GM20000 (cell line): ENCODE results near the gene ZBTB7A.
"Not testable (repeated sequence)": the region's sequence is repeated elsewhere in the genome, so short reads cannot be mapped to it uniquely, and the experiment has no call there.

Source experiments
- DNase-seq: peaks from one replicate; pipeline ENCODE4 v3.0.0; 2012; ENCODE audit warnings: low spot score
- CTCF ChIP-seq: IDR thresholded peaks from 2 replicates; pipeline ENCODE4 v1.5.1; 2012; ENCODE audit warnings: mild to moderate bottlenecking, control low read depth; ENCODE audit errors: extremely low read depth, missing control alignments

Gene ZBTB7A

DNA sequence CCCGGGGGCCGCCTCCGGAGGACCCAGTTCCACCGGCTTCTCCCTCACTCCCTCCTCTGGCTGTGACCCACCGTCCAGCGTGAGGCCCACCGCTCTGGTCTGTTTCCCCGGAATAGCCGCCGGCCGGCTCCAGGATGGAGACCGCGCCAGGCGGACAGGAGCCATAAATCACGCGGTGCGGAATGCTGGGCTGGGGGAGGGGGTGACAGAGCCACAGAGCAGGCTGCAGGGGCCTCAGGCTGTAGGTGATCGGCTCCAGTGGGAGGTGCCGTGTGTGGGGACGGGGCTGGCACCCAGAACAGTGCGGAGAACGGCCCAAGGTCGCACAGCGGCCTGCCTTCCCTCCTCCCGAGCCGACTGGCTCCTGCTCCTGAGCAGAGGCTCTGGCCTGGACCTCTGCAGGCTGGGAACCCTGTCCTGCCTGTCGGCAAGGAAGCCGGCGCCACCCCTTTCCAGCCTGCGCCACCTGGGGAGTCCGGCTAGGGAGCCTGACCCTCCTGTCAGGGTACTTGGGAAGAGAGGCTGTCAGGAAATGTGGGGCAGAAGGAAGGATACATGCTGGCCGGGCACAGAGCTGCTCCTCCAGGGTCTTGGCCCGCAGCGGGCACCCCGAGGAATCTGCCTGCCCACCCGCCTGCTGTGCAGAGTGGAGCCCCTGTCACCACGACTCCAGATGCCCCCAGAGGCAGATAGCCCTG, 50.8 kb downstream of the ZBTB7A start:
- no peak for DNase-seq
- no peak for TF ChIP-seq CTCF

DNA sequence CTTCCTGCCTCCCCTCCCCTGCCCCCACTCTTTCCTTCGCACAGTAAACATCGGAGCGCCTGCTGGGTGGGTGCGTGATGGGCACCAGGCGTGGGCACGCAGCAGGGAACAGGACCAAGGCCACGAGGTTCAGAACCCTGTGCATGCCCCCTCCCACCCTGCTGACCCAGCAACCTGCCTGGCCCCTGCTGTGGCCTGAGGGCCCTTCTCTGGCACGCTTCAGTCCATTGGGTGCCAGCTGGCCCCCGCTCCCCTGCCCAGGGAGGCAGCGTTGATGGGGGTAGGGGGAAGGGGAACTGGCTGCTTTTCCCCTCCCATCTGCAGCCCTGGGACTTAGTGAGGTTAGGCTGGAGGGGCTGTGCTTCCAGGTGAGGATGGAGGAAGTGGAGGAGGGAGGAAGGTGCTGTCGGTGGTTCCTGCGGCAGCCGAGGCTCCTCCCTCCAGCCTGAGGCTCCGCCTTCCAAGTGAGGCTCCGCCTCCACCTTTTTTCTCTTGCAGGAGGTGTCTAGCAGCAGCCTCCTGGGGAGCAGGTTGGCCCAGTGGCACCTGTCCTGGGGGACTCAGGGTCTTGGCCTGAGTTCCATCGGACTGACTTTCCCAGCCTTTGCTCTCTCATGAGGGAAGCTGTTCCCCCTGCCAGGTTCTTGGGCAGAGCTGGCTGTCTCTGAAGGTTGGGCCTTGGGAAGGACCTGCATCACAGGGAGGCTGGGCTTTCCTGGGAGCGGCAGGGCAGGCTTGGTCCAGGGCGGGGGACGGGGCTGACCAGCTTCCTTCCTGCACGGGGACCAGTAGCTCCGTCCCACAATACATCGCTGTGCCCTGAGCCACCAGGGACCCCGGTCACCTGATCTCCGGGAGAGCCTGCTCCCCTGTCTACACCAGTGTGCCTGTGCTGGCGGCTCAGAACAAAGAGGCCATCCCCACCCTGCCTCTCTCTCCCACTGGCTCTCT, 51.9 kb downstream of the ZBTB7A start:
- no peak for TF ChIP-seq CTCF
- DNase-seq, result no peak

DNA sequence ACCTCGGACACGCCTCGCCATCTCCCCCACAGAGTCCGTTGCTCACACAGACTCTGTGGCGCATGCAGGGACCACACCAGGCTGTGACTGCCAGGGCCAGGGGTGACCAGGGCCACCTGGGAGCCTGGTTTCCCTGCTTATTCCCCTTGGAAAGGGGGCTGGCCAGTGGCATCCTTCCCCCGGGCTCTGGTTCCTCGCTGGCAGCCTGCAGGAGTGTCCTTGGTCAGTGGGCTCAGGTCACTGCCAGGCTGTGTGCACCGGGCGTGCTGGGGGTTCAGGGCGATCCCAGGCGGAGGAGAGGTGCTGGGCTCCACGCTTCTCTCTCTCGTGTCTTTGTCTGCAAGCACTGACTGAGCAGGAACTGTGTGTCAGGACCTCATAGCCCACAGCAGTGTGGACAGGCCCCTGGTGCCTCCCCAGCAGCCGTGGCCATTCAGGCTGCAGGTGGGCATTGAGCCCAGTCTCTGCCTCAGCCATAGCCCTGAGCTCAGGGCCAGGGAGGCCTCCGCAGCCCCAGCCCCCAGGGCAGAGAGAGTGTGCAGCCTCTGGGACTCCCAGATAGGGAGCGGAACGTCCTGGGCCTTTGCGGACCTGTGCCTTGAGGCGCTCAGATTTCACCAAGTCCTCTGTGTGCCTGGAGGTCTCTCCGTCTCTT, 52.7 kb downstream of the ZBTB7A start:
- no peak for DNase-seq
- no peak for TF ChIP-seq CTCF

DNA sequence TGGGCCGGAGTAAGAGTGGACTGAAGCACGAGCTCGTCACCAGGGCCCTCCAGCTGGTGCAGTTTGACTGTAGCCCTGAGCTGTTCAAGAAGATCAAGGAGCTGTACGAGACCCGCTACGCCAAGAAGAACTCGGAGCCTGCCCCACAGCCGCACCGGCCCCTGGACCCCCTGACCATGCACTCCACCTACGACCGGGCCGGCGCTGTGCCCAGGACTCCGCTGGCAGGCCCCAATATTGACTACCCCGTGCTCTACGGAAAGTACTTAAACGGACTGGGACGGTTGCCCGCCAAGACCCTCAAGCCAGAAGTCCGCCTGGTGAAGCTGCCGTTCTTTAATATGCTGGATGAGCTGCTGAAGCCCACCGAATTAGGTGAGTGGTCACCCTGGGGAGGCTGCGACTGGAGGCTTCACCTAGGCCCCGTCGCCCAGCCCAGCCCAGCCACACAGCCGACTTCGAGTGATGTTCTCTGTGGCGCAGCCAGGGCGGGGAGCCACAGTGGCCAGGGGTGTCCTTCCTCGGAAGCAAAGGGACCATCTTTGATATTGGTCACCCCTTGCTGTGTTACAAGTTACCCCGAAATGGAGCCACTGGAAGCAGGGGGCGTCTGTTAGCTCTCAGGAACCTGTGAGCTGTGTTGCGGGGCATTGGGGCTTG, 53.6 kb downstream of the ZBTB7A start:
- no peak for DNase-seq
- TF ChIP-seq CTCF, result no peak

DNA sequence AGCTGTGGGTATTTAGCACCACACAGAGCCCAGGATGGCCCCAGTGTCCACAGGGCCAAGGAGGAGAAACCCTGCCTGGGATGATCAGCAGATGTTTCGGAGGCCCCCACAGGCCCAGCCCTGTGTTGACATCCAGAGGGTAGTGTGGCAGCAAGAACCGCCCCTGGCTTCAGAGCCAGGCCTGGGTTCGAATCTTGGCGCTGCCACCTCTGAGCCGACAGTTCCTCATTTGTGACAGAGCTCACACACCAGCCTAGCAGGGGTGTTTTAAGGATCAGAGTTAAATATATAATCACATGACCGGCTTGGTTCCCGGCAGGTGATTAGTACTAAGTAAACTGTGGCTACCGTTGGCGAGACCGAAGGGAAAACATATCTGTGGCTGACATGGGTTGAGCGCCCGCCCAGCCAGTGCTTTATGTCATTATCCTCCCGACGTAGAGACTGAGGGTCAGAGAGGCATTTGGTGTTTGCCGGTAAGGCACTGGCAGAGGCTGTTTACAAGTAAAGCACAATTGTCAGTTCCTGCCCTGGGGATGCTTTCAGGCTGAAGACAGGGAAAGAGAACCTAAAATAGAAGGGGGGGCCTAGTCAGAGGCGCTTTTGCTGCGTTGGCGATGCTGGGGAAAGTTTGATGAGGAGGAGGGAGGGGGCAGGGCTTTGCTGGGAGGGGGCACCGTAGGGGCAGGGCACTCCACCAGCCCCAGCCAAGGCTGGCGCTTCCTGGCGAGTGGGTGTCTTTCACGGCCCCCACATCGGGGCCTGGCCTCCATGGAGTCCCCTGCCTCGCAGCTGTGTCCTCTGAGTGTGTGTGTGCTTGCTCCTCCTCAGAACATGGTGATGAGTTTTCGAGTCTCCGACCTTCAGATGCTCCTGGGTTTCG, 54.4 kb downstream of the ZBTB7A start:
- DNase-seq, result no peak
- no peak for TF ChIP-seq CTCF

DNA sequence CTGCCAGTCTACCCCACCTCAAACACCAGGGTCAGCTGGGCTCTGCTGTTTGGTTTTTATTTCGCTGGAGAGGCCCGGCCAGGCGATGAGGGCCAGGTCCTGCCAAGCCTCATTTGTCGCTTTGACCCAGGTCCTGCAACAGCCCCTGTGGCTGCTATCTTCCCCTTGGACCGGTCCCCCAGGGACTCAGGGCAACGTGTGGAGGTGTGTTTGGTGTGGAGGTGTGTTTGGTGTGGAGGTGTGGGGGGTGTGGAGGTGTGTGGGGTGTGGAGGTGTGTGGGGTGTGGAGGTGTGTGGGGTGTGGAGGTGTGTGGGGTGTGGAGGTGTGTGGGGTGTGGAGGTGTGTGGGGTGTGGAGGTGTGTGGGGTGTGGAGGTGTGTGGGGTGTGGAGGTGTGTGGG, 55.3 kb downstream of the ZBTB7A start:
- not testable (repeated sequence) for DNase-seq

GRCh38 chr19:4010808-4011110, 55.9 kb downstream of the ZBTB7A start:
- no peak for TF ChIP-seq CTCF
- DNase-seq, result no peak
